Activated T-cell treated with anti-CD3 and anti-CD28 coated beads, Interleukin-2, amount 50 U/mL, for 4 hours (primary cell): Measurements from ENCODE around the gene ZNF444. TPM values are rescaled to one million over a fixed set of nuclear protein-coding genes. Genes with fewer than 3 reads are reported as not detected.
A peak's percentile ranks its signal among the peaks of the same experiment; 100 is the strongest.
"Not testable (repeated sequence)": the region's sequence is repeated elsewhere in the genome, so short reads cannot be mapped to it uniquely, and the experiment has no call there.

Source experiments
- ATAC-seq, 2 donors: fragments of 200-7000 bp; cut with Tn5 transposase; one replicate each; pipeline ENCODE4 v1.10.0; 2021
- DNase-seq: peaks from one replicate; pipeline ENCODE4 v3.0.0-alpha.2; 2020
- H3K27me3 Mint-ChIP-seq: one replicate; pipeline ENCODE4 v1.8.0; 2021; ENCODE audit warnings: low read depth, mixed read lengths
- H3K36me3 Mint-ChIP-seq: one replicate; pipeline ENCODE4 v1.8.0; 2022; ENCODE audit warnings: mixed read lengths; ENCODE audit not compliant: insufficient read depth
- H3K4me1 Mint-ChIP-seq: one replicate; pipeline ENCODE4 v1.8.0; 2021; ENCODE audit warnings: low read depth, mixed read lengths
- H3K4me3 Mint-ChIP-seq: one replicate; pipeline ENCODE4 v1.8.0; 2021; ENCODE audit warnings: mild to moderate bottlenecking, moderate library complexity, mixed read lengths
- H3K9me3 Mint-ChIP-seq: one replicate; pipeline ENCODE4 v1.8.0; 2021; ENCODE audit warnings: mixed read lengths
- total RNA-seq, 3 donors: library from RNA; stranded (reverse); gene quantifications; one replicate each; pipeline ENCODE4 v1.2.1, GENCODE V29; 2021

Gene ZNF444
- total RNA-seq, 3 donors from 2014 or later: 42.0 to 45.5 (median 44.9) TPM

- H3K9me3 Mint-ChIP-seq: no peaks in the 10 kb centered on the region
- H3K27me3 Mint-ChIP-seq: no peaks in the 10 kb centered on the region
- H3K36me3 Mint-ChIP-seq: peaks cover 28% of the 10 kb centered on the region
- H3K4me3 Mint-ChIP-seq: no peak overlapping the region
- H3K4me1 Mint-ChIP-seq: peaks cover 3% of the 10 kb centered on the region
- DNase-seq (no peak), ATAC-seq (no peak)
Observed at GRCh38 chr19:56155124-56155687, 14.1 kb downstream of the ZNF444 start.

GRCh38 chr19:56156768-56157167 is 15.7 kb downstream of the ZNF444 start:
- H3K4me3 Mint-ChIP-seq: no peak overlapping the region
- no peaks in the 10 kb centered on the region for H3K27me3 Mint-ChIP-seq
- H3K4me1 Mint-ChIP-seq: peaks cover 2% of the 10 kb centered on the region
- peaks cover 25% of the 10 kb centered on the region for H3K36me3 Mint-ChIP-seq
- ATAC-seq: no peak
- H3K9me3 Mint-ChIP-seq: no peaks in the 10 kb centered on the region
- DNase-seq: no peak

- ATAC-seq: no peak
Observed at GRCh38 chr19:56158170-56158757, 17.2 kb downstream of the ZNF444 start.

GRCh38 chr19:56159009-56159559 is 18.0 kb downstream of the ZNF444 start:
- H3K27me3 Mint-ChIP-seq: no peaks in the 10 kb centered on the region
- no peaks in the 10 kb centered on the region for H3K9me3 Mint-ChIP-seq
- DNase-seq: no peak
- no peak for ATAC-seq
- H3K4me3 Mint-ChIP-seq: no peak overlapping the region
- peaks cover 3% of the 10 kb centered on the region for H3K4me1 Mint-ChIP-seq
- H3K36me3 Mint-ChIP-seq: peaks cover 20% of the 10 kb centered on the region

More at GRCh38 chr19:56158170-56158757, 17.2 kb downstream of the ZNF444 start:
- Mint-ChIP-seq H3K27me3 (no peaks in the 10 kb centered on the region), H3K9me3 (no peaks in the 10 kb centered on the region), H3K4me1 (peaks cover 5% of the 10 kb centered on the region), H3K4me3 (no peak overlapping the region), H3K36me3 (peaks cover 25% of the 10 kb centered on the region)
- DNase-seq: no peak

- peaks cover 3% of the 10 kb centered on the region for H3K4me1 Mint-ChIP-seq
- ATAC-seq (no peak), DNase-seq (no peak)
- H3K4me3 Mint-ChIP-seq: no peak overlapping the region
- no peaks in the 10 kb centered on the region for H3K27me3 Mint-ChIP-seq
- H3K36me3 Mint-ChIP-seq: peaks cover 20% of the 10 kb centered on the region
- H3K9me3 Mint-ChIP-seq: no peaks in the 10 kb centered on the region
Observed at GRCh38 chr19:56159622-56160271, 18.7 kb downstream of the ZNF444 start.

GRCh38 chr19:56161534-56161933 is 20.4 kb downstream of the ZNF444 start:
- Mint-ChIP-seq H3K36me3 (peaks cover 13% of the 10 kb centered on the region), H3K4me1 (peaks cover 3% of the 10 kb centered on the region), H3K9me3 (no peaks in the 10 kb centered on the region), H3K27me3 (no peaks in the 10 kb centered on the region), H3K4me3 (no peak overlapping the region)
- ATAC-seq: no peak
- DNase-seq: no peak

- H3K9me3 Mint-ChIP-seq: no peaks in the 10 kb centered on the region
- H3K27me3 Mint-ChIP-seq: no peaks in the 10 kb centered on the region
- peaks cover 13% of the 10 kb centered on the region for H3K36me3 Mint-ChIP-seq
- peaks cover 3% of the 10 kb centered on the region for H3K4me1 Mint-ChIP-seq
- H3K4me3 Mint-ChIP-seq: no peak overlapping the region
- ATAC-seq (peak; percentile 91), DNase-seq (no peak)
Observed at GRCh38 chr19:56162258-56162657, 21.2 kb downstream of the ZNF444 start.

- H3K9me3 Mint-ChIP-seq: no peaks in the 10 kb centered on the region
- DNase-seq: no peak
- H3K36me3 Mint-ChIP-seq: peaks cover 7% of the 10 kb centered on the region
- H3K4me3 Mint-ChIP-seq: no peak overlapping the region
- no peaks in the 10 kb centered on the region for H3K27me3 Mint-ChIP-seq
- ATAC-seq: no peak
- H3K4me1 Mint-ChIP-seq: peaks cover 3% of the 10 kb centered on the region
Observed at GRCh38 chr19:56163097-56163496, 22.0 kb downstream of the ZNF444 start.

- H3K36me3 Mint-ChIP-seq: no peaks in the 10 kb centered on the region
- no peaks in the 10 kb centered on the region for H3K9me3 Mint-ChIP-seq
- H3K27me3 Mint-ChIP-seq: peaks cover 2% of the 10 kb centered on the region
- no peak overlapping the region for H3K4me3 Mint-ChIP-seq
- peaks cover 5% of the 10 kb centered on the region for H3K4me1 Mint-ChIP-seq
- no peak for DNase-seq
- no peak for ATAC-seq
Observed at GRCh38 chr19:56167064-56167578, 26.0 kb downstream of the ZNF444 start.

GRCh38 chr19:56170261-56170660 is 29.2 kb downstream of the ZNF444 start:
- H3K4me1 Mint-ChIP-seq: peaks cover 3% of the 10 kb centered on the region
- no peak for ATAC-seq

GRCh38 chr19:56174086-56174485 is 33.0 kb downstream of the ZNF444 start:
- ATAC-seq (no peak), DNase-seq (no peak)
- Mint-ChIP-seq H3K36me3 (no peaks in the 10 kb centered on the region), H3K27me3 (peaks cover 4% of the 10 kb centered on the region), H3K4me1 (peaks cover 3% of the 10 kb centered on the region), H3K9me3 (no peaks in the 10 kb centered on the region), H3K4me3 (no peak overlapping the region)

More at GRCh38 chr19:56170261-56170660, 29.2 kb downstream of the ZNF444 start:
- no peaks in the 10 kb centered on the region for H3K9me3 Mint-ChIP-seq
- H3K27me3 Mint-ChIP-seq: peaks cover 4% of the 10 kb centered on the region
- no peaks in the 10 kb centered on the region for H3K36me3 Mint-ChIP-seq
- DNase-seq: no peak
- H3K4me3 Mint-ChIP-seq: no peak overlapping the region

GRCh38 chr19:56174550-56174949 is 33.5 kb downstream of the ZNF444 start:
- no peak for ATAC-seq
- DNase-seq: no peak
- Mint-ChIP-seq H3K9me3 (no peaks in the 10 kb centered on the region), H3K4me3 (no peak overlapping the region), H3K36me3 (no peaks in the 10 kb centered on the region), H3K27me3 (peaks cover 4% of the 10 kb centered on the region), H3K4me1 (peaks cover 3% of the 10 kb centered on the region)

GRCh38 chr19:56175861-56176307 is 34.8 kb downstream of the ZNF444 start, which contains the start of gene GALP:
TSS of gene GALP (plus strand) at chr19:56176008. CDS start at chr19:56177109, 1,101 bp downstream.
- ATAC-seq, H3K27me3 Mint-ChIP-seq, H3K4me1 Mint-ChIP-seq, H3K9me3 Mint-ChIP-seq, H3K4me3 Mint-ChIP-seq, H3K36me3 Mint-ChIP-seq, DNase-seq: not testable (repeated sequence)

GRCh38 chr19:56176310-56176709 is 35.2 kb downstream of the ZNF444 start:
- not testable (repeated sequence) for DNase-seq, H3K36me3 Mint-ChIP-seq, H3K4me3 Mint-ChIP-seq, ATAC-seq, H3K27me3 Mint-ChIP-seq, H3K9me3 Mint-ChIP-seq, H3K4me1 Mint-ChIP-seq
